Amygdala (tissue), 56 donors: ENCODE data around the gene NBAS.
"Not testable (repeated sequence)": the region's sequence is repeated elsewhere in the genome, so short reads cannot be mapped to it uniquely, and the experiment has no call there.

Experiments used
- DNase-seq, 56 donors: peaks; one replicate each; lab custom pipeline; 2025; lab: John Stamatoyannopoulos, UW

NBAS gene

DNA sequence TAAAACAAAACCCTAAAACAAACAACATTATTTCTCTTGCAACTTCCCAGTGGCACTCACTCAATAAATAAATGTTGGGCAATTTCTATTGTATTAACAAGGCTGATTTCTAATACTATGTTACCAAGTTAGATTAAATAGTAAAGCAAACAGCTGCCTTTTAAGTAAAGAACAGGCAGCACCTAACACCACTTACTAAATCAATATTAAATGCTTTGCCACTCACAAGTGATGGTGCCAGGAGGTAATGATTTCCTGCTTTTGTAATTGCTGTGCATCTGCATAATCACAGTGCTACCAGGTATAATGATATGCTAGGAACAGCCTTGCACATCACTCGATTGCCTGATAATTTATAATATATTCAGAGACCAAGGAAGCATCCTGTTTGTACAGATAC, 276.5 kb downstream of the NBAS start:
- DNase-seq = no peak

- DNase-seq = no peak
These were observed 279.5 kb downstream of the NBAS start for GRCh38 chr2:15281681-15282080.

DNA sequence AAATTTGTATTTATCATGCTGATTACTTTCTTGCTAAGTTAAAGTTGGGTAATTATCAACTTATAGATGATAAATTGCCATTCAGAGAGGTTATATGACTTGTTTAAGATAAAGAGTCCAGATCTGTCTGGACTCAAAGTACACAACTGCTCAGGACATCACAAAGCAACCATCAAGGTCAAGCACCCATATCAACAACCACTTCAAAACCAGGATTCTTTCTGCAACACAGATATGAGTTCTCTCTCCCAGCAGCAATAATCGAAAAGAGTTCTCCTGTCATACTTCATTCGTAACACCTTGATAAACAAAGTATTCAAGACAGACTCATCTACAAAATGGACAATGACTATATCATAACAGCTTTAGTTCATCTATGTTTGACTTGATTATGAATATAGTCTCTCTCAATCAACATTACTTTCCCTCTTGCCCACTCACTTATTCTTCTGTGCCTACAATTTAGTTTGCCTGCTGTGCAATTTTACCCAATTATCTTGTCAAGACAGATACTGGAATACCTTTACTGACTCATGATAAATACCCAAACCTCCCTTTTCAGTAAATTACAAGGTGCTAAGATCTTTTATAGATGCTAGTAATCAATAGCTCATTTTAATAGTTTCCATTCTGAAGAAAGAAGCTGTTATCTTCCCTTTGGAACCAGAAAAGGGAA, 281.8 kb downstream of the NBAS start:
- no peak for DNase-seq

DNA sequence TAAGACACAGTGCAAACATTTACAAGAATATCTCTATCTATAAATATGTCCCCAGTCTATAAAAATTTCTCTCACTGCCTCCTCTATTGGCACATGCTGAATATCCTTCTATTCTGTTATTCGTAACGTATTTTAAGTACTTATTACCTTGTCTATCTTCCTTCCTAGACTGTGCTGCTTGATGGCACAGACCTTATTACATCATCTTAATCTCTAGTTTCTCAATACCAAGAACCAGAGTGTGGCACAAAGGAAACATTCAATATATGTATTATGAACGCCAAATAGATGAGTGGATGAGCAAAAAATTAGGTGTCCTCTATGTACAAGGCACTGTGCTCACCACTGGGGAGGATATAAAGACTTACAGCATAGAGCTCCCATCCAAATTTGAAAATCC, 282.8 kb downstream of the NBAS start:
- no peak for DNase-seq

GRCh38 chr2:15275346-15275745, 285.8 kb downstream of the NBAS start:
- DNase-seq = no peak

DNA sequence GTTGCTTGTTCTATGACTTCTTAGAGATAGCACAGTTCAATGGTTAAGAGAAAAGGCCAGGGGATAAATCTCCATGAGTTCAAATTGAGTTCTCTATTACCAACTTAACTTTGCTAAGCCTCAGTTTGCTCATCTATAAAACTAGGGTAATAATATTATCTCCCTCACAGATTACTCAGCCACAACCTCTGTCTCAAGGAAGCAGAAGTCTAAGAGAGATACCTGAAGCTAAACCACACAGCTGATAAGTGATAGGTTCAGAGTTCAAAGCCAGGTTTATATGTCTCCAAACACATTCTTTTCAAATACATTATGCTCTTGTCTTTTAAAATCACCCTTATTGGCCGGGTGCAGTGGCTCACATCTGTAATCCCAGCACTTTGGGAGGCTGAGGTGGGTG, 287.7 kb downstream of the NBAS start:
- no peak for DNase-seq

GRCh38 chr2:15272942-15273341, 288.2 kb downstream of the NBAS start:
- DNase-seq = no peak

GRCh38 chr2:15271941-15272542, 289.1 kb downstream of the NBAS start:
- DNase-seq = no peak

- DNase-seq = no peak
These were observed 289.9 kb downstream of the NBAS start for GRCh38 chr2:15271276-15271675.

DNA sequence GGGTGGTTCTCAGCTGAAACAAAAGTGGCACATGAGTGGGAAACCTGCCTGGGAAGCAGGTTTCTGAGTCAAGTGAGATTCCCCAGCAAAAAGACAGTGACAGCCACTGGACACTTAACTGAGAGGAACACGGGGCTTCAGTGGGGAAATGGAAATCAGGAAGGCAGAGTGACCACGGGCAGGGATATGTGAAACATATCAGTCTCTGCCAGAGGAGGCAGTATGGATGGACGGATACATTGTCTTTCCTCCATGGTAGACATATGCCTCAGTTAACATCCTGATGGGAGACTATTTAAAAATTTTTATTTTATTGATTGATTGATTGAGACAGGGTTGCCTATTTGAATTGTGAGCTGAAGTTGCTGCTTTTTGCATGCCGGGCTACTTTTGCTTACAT, 292.1 kb downstream of the NBAS start:
- no peak for DNase-seq

- DNase-seq = no peak
These were observed 295.2 kb downstream of the NBAS start for GRCh38 chr2:15265889-15266288.

- no peak for DNase-seq
These were observed 297.0 kb downstream of the NBAS start for GRCh38 chr2:15263976-15264685.

GRCh38 chr2:15262792-15263191, 298.3 kb downstream of the NBAS start:
- no peak for DNase-seq

DNA sequence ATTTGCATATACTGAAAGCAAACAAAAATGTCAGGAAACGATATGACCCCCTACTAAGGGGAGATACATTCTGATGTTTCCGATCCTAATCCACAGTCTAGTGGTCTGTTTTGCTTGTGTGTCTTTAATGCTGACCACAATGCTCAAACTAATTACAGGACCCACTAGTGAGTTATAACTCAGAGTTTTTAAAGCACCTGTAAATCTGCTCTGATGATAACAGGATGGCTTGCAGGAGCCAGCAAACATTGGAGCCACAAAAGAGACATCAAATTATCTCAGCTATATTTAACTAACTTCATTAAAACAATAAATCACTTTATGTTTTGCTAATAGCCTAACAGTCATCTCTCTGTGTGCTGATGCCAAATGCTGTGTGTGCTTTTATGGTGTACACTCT, 300.3 kb downstream of the NBAS start:
- no peak for DNase-seq

DNA sequence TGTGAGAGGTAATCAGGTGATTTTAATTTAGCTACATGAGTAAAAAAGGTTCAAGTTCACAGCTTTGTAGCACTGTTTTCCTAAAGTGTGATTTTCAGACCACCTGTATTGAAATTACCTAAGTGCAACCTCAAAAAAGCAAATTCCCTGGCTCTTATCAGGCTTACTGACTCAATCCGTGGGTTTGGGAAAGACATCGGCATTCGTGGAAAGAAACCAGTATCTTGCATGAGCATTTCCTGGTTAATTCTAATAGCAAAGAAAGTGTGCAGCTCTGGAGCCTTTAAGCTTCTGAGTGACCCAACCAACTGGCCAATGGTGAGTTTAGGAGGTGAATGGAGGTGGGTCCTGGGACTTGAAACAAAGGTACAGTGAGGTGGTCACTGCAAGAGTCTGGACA, 300.9 kb downstream of the NBAS start:
- DNase-seq = no peak

GRCh38 chr2:15259356-15259756, 301.8 kb downstream of the NBAS start:
- no peak for DNase-seq

DNA sequence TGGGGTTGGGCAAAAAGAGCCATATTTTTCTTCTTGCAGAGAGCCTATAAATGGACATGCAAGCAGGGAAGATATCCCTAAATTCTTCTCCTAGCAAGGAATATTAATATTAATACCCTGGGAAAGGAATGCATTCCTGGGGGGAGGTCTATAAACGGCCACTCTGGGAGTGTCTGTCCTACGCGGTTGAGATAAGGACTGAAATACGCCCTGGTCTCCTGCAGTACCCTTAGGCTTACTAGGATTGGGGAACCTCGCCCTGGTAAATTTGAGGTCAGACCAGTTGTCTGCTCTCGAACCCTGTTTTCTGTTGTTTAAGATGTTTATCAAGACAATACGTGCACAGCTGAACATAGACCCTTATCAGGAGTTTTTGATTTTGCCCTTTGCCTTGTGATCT, 302.7 kb downstream of the NBAS start:
- not testable (repeated sequence) for DNase-seq

DNA sequence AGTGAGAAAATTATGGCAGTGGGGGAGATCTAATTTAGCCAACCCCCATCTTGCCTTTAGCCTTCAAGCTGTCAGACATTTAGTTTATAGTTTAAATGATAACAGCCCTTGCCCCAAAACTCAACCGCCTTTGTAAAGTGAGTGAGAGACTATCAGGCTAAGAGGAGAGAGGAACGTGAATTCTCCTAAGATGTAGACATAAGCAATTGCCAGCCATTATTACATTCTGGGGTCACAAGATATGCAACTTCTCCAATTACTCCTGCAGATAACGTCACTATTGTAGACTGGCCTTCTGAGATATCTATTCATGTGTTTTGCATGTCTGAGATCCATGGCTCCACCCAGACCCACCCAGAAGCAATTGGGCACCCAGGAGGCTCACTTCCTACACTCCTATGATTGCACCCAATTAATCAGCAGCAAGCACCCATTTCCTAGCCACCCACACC, 307.3 kb downstream of the NBAS start:
- DNase-seq = no peak

GRCh38 chr2:15253247-15253646, 307.9 kb downstream of the NBAS start:
- no peak for DNase-seq

- DNase-seq = no peak
These were observed 309.4 kb downstream of the NBAS start for GRCh38 chr2:15251753-15252152.

GRCh38 chr2:15250946-15251345, 310.2 kb downstream of the NBAS start:
- not testable (repeated sequence) for DNase-seq

DNA sequence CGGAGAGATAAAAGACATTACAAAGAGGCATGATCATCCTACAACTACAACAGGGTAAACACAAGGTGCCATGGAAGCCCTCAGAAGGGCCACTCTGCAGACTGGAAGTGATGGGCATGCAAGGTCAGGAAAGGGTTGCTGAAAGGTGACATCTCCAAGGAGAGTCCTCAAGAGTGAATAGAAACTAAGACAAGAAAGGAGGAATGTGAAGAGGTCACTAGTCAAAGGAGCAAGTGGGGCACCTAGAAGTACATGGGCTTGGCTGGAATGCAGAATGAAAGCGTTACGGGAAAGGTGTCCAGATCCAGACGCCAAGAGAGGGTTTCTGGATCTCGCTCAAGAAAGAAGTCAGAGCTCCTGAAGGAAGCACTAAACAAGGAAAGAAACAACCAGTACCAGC, 314.3 kb downstream of the NBAS start:
- DNase-seq = no peak
